HG02870 (cell line): Measurements from ENCODE around the gene TMEM63B.
"Not testable (repeated sequence)": the region's sequence is repeated elsewhere in the genome, so short reads cannot be mapped to it uniquely, and the experiment has no call there.

ENCODE experiments used
- ATAC-seq: cut with Tn5 transposase; IDR thresholded peaks from one replicate; pipeline ENCODE4 v1.9.1; 2021; ENCODE audit warnings: mild to moderate bottlenecking, moderate library complexity; ENCODE audit not compliant: unreplicated experiment

TMEM63B gene

DNA sequence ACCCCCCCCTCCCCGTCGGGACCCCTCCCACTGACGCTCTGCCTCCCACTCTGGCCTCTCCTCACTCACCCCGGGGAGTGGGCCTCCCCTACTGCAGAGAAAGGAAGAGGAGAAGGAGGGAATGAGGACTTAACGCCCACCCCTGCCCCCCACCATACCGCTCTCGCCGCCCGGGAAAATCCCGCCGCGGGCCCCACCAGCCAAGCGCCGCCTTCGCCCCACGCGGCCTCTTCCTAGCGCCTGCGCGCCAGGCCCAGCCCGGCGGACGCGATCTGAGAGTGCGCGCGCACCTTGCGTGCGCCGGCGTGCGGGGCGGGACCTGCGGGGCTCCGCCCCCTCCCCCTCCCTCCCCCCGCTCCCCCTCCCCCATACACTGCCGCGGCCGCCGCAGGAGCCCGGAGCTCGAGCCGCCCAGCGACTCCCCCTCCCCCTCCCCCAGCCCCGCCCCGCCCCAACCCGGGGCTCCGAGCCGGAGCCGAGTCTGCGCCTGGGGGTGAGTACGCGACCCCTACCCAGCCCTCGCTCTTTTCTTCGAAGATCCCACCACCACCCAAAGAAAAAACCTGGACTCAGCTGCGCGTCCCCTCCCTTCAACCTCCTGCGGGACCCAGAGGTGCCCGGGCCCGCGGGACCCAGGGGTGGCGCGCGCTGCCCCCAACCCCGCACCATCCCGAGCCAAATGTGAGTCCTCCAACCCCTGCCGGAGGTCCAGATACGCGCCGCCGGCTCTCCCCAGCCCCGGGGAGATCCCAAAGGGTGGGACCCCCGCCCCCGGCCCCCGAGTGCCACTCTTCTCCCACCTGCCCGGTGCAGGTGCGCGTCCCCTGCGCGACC is at the start of gene TMEM63B, which contains the start of gene MRPL14:
Gene TMEM63B (plus strand): TSS at position 369 of the 834 bp plus-strand sequence. CDS start 7,031 bp downstream, outside the sequence.
Gene MRPL14 (minus strand): TSS at position 267 of the 834 bp plus-strand sequence. CDS start 10,841 bp downstream, outside the sequence.
- ATAC-seq, result peak; percentile 65

GRCh38 chr6:44078219-44078826 is 49.0 kb upstream of the TMEM63B start:
- no peak for ATAC-seq

- ATAC-seq, result peak; percentile 31
Measured at GRCh38 chr6:44078827-44079671, 48.3 kb upstream of the TMEM63B start.

DNA sequence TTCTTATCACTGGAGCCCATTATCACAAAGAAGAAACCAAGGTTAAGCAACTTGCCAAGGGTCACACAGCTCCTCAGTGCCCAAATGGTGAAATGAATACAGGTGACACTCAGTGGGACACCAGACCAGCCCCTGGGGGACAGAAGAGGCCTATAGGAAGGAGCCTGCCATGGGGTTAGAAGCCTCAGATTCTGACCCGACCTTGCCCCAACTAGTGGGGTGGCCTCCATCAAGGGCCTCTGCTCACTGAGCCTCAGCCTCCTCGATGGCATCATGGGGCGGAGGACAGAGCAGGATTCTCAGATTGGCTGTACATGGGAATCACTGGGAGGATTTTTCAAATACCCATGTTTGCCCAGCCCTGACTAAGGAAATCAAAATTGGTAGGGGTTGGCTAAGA is 47.7 kb upstream of the TMEM63B start:
- ATAC-seq, result no peak

DNA sequence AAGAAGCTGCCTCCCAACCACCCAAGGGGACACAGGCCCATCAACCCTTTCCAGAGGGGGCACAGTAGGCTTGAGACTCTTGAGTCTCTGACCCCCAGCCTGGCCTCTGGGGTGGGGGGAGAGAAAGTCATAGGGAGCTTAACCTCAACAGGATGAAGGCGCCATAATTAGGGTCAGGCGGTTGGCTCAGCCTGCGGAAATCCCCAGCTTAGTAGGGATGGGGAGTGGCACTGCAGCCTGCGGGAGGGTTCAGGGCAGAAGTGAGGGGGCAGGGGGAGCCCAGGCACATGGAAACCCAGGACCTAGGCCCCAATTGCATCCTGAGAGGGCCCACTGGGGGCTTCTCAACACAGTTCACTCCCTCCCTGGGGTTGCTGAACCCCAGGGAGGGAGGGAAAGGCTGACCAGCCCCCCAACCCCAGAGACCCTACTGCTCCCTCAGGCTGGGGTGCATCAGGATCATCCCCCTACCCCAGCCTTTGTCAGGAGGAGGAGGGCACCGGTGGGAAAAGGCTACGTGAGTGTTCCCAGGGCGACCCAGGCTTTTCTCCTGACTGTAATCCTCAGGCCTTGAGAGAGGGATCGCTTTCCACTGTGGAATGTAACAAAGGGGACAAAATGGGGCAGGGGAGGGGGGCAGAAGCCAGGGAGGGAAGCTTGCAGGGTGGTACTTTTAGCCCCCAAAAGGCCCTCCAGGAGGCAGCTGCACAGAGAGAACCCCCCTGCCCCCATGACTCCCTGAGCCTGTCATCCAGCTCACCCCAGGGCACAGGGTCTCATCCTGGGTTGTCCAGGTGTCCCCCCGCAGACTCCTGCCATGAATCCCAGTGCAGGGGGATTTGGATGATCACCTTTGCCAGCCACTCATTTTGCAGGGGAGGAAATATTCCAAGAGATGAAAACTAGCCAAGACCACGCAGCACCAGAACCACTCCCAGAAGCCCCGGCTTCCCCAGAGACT is 46.5 kb upstream of the TMEM63B start:
- no peak for ATAC-seq

GRCh38 chr6:44081753-44082152 is 45.6 kb upstream of the TMEM63B start:
- ATAC-seq, result no peak

GRCh38 chr6:44082872-44083321 is 44.5 kb upstream of the TMEM63B start:
- no peak for ATAC-seq

GRCh38 chr6:44084231-44085014 is 42.9 kb upstream of the TMEM63B start:
- no peak for ATAC-seq

DNA sequence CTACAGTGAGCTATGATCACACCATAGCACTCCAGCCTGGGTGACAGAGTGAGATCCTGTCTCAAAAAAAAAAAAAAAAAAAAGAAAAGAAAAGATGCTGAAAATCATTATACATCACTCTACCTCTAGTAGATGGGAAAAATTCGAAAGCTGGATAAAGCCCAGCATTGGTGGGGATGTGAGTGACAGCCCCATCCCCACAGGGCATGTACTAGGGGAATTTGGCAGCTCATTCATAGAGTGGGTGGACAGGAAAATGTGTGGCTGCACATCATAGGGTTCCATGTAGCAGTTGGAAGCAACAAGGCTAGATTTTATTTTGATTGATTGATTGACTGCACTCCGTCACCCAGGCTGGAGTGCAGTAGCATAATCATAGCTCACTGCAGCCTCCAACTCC is 42.1 kb upstream of the TMEM63B start:
- ATAC-seq, result no peak

GRCh38 chr6:44086931-44087574 is 40.3 kb upstream of the TMEM63B start:
- ATAC-seq, result no peak

GRCh38 chr6:44087623-44088022 is 39.7 kb upstream of the TMEM63B start:
- ATAC-seq, result no peak

DNA sequence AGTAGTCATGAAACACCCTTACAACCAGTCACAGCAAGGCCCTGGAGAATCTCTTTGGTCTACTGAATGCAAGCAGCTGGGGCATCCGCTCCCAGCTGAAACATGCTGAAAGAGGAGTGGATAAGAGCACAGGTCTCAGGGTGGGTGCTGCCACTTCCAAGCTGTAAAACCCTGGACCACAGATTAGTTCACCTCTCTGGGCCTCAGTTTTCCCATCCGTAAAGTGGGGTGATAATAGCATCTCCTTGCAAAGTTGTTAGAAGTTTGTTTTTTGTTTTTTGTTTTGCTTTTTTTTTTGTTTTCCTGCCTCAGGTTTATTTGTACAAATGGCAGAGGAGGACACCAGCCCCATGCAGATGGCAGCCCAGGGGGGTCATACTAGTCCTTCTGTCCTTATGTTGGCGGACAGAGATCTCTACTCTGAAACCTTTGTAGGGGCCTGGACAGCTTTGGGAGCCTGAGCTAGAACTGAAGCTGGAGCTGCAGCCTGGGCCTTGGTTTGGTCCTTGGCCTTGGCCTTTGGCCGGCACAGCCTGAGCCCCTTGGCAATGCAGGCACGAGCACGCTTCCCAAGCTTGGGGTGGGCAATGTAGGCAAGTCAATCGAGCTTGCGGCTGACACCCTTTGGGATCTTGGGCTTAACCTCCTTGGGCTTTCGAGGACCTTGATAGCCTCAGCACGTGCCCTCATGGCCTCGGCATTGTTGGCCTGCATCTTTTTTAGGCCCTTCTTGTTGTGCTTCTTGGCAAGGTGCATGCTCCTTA is 38.3 kb upstream of the TMEM63B start:
- ATAC-seq, result no peak

- no peak for ATAC-seq
Measured at GRCh38 chr6:44090465-44090864, 36.9 kb upstream of the TMEM63B start.

DNA sequence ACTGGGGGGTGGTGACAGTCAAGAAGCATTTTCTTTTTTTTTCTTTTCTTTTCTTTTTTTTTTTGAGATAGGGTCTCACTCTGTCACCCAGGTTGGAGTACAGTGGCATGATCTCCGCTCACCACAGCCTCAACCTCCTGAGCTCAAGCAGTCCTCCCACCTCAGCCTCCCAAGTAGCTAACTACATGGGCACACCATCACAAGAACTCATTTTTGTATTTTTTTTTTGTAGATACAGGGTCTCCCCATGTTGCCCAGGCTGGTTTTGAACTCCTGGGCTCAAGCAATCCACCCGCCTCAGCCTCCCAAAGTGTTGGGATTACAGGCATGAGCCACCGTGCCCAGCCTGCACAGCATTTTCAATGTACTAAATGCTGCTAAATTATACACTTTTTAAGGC is 36.0 kb upstream of the TMEM63B start:
- ATAC-seq, result not testable (repeated sequence)

- ATAC-seq, result no peak
Measured at GRCh38 chr6:44091981-44092884, 35.1 kb upstream of the TMEM63B start.

- ATAC-seq, result no peak
Measured at GRCh38 chr6:44093066-44093465, 34.3 kb upstream of the TMEM63B start.
